ENCODE measurements around the gene DUXB. TPM values are rescaled to one million over a fixed set of nuclear protein-coding genes. Genes with fewer than 3 reads are reported as not detected.

Gene DUXB
- total RNA-seq, 1 donor from 2014 or later = not detected

- Histone ChIP-seq H3K27ac (ENCODE audit: low read depth, low read length) (no peak overlapping the region), H3K4me1 (ENCODE audit: insufficient read depth, low read length) (no peaks in the 10 kb centered on the region), H3K9me3 (ENCODE audit: insufficient read depth, low read depth, low read length) (no peaks in the 10 kb centered on the region), H2AFZ (ENCODE audit: low read depth, low read length) (no peak overlapping the region), H3K27me3 (ENCODE audit: insufficient read depth, low read length) (no peaks in the 10 kb centered on the region), H4K20me1 (ENCODE audit: insufficient read depth, low read length) (no peaks in the 10 kb centered on the region), H3K36me3 (ENCODE audit: insufficient read depth, low read length) (no peaks in the 10 kb centered on the region), H3K4me3 (ENCODE audit: insufficient read depth, low read depth, low read length) (no peak overlapping the region), H3K4me2 (ENCODE audit: low read length) (no peak overlapping the region), H3K79me2 (ENCODE audit: insufficient read depth, low read length) (no peaks in the 10 kb centered on the region), H3K9ac (ENCODE audit: low read length) (no peak overlapping the region)
- no peaks in the 10 kb centered on the region for H3K27me3 Mint-ChIP-seq (ENCODE audit: low read depth, unreplicated experiment)
- no peak overlapping the region for H3K27ac Mint-ChIP-seq (ENCODE audit: unreplicated experiment)
- H3K9me3 Mint-ChIP-seq (ENCODE audit: unreplicated experiment) = no peaks in the 10 kb centered on the region
- peaks cover 2% of the 10 kb centered on the region for H3K36me3 Mint-ChIP-seq (ENCODE audit: low read depth, unreplicated experiment)
- DNase-seq (ENCODE audit: low read depth) (no peak), FAIRE-seq (no peak)
- H3K4me1 Mint-ChIP-seq (ENCODE audit: low read depth, unreplicated experiment) = no peaks in the 10 kb centered on the region
- H3K4me3 Mint-ChIP-seq (ENCODE audit: unreplicated experiment) = no peak overlapping the region
- TF ChIP-seq EZH2 (IDR thresholded peaks at IDR 0.05; ENCODE audit: insufficient read depth, low read length) = no peak
- TF ChIP-seq, protein P1, sequence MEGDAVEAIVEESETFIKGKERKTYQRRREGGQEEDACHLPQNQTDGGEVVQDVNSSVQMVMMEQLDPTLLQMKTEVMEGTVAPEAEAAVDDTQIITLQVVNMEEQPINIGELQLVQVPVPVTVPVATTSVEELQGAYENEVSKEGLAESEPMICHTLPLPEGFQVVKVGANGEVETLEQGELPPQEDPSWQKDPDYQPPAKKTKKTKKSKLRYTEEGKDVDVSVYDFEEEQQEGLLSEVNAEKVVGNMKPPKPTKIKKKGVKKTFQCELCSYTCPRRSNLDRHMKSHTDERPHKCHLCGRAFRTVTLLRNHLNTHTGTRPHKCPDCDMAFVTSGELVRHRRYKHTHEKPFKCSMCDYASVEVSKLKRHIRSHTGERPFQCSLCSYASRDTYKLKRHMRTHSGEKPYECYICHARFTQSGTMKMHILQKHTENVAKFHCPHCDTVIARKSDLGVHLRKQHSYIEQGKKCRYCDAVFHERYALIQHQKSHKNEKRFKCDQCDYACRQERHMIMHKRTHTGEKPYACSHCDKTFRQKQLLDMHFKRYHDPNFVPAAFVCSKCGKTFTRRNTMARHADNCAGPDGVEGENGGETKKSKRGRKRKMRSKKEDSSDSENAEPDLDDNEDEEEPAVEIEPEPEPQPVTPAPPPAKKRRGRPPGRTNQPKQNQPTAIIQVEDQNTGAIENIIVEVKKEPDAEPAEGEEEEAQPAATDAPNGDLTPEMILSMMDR (IDR thresholded peaks at IDR 0.05; ENCODE audit: insufficient read depth, low read depth, low read length) = no peak
Measured at GRCh38 chr16:75667503-75667902, 33.8 kb downstream of the DUXB start.

GRCh38 chr16:75660726-75661302, 40.4 kb downstream of the DUXB start:
- H3K4me3 ChIP-seq (ENCODE audit: insufficient read depth, low read depth, low read length) = no peak overlapping the region
- Mint-ChIP-seq H3K36me3 (ENCODE audit: low read depth, unreplicated experiment) (peaks cover 5% of the 10 kb centered on the region), H3K4me1 (ENCODE audit: low read depth, unreplicated experiment) (no peaks in the 10 kb centered on the region), H3K4me3 (ENCODE audit: unreplicated experiment) (no peak overlapping the region), H3K27ac (ENCODE audit: unreplicated experiment) (no peak overlapping the region), H3K9me3 (ENCODE audit: unreplicated experiment) (no peaks in the 10 kb centered on the region), H3K27me3 (ENCODE audit: low read depth, unreplicated experiment) (no peaks in the 10 kb centered on the region)
- no peak overlapping the region for H2AFZ ChIP-seq (ENCODE audit: low read depth, low read length)
- H3K27ac ChIP-seq (ENCODE audit: low read depth, low read length) = no peak overlapping the region
- peaks cover 5% of the 10 kb centered on the region for H3K4me1 ChIP-seq (ENCODE audit: insufficient read depth, low read length)
- peaks cover 11% of the 10 kb centered on the region for H3K79me2 ChIP-seq (ENCODE audit: insufficient read depth, low read length)
- no peaks in the 10 kb centered on the region for H3K9me3 ChIP-seq (ENCODE audit: insufficient read depth, low read depth, low read length)
- H3K4me2 ChIP-seq (ENCODE audit: low read length) = no peak overlapping the region
- no peaks in the 10 kb centered on the region for H3K27me3 ChIP-seq (ENCODE audit: insufficient read depth, low read length)
- H4K20me1 ChIP-seq (ENCODE audit: insufficient read depth, low read length) = peaks cover 21% of the 10 kb centered on the region
- no peak overlapping the region for H3K9ac ChIP-seq (ENCODE audit: low read length)
- FAIRE-seq (no peak), DNase-seq (ENCODE audit: low read depth) (no peak)
- peaks cover 24% of the 10 kb centered on the region for H3K36me3 ChIP-seq (ENCODE audit: insufficient read depth, low read length)
- TF ChIP-seq EZH2 (IDR thresholded peaks at IDR 0.05; ENCODE audit: insufficient read depth, low read length) = no peak
- TF ChIP-seq, protein P1 (IDR thresholded peaks at IDR 0.05; ENCODE audit: insufficient read depth, low read depth, low read length) = no peak

- H3K4me3 ChIP-seq (ENCODE audit: insufficient read depth, low read depth, low read length) = no peak overlapping the region
- H3K36me3 Mint-ChIP-seq (ENCODE audit: low read depth, unreplicated experiment) = peaks cover 5% of the 10 kb centered on the region
- H2AFZ ChIP-seq (ENCODE audit: low read depth, low read length) = no peak overlapping the region
- H3K27ac Mint-ChIP-seq (ENCODE audit: unreplicated experiment) = no peak overlapping the region
- no peak overlapping the region for H3K4me2 ChIP-seq (ENCODE audit: low read length)
- H3K79me2 ChIP-seq (ENCODE audit: insufficient read depth, low read length) = peaks cover 16% of the 10 kb centered on the region
- DNase-seq (ENCODE audit: low read depth) = no peak
- H3K9me3 ChIP-seq (ENCODE audit: insufficient read depth, low read depth, low read length) = no peaks in the 10 kb centered on the region
- no peaks in the 10 kb centered on the region for H3K27me3 ChIP-seq (ENCODE audit: insufficient read depth, low read length)
- H3K9me3 Mint-ChIP-seq (ENCODE audit: unreplicated experiment) = no peaks in the 10 kb centered on the region
- H3K27ac ChIP-seq (ENCODE audit: low read depth, low read length) = no peak overlapping the region
- FAIRE-seq = no peak
- no peaks in the 10 kb centered on the region for H3K27me3 Mint-ChIP-seq (ENCODE audit: low read depth, unreplicated experiment)
- no peak overlapping the region for H3K4me3 Mint-ChIP-seq (ENCODE audit: unreplicated experiment)
- TF ChIP-seq, protein P1 (IDR thresholded peaks at IDR 0.05; ENCODE audit: insufficient read depth, low read depth, low read length) = no peak
- TF ChIP-seq EZH2 (IDR thresholded peaks at IDR 0.05; ENCODE audit: insufficient read depth, low read length) = no peak
- H3K9ac ChIP-seq (ENCODE audit: low read length) = no peak overlapping the region
- peaks cover 29% of the 10 kb centered on the region for H3K36me3 ChIP-seq (ENCODE audit: insufficient read depth, low read length)
- H4K20me1 ChIP-seq (ENCODE audit: insufficient read depth, low read length) = peaks cover 25% of the 10 kb centered on the region
- no peaks in the 10 kb centered on the region for H3K4me1 Mint-ChIP-seq (ENCODE audit: low read depth, unreplicated experiment)
- peaks cover 5% of the 10 kb centered on the region for H3K4me1 ChIP-seq (ENCODE audit: insufficient read depth, low read length)
Measured at GRCh38 chr16:75660321-75660720, 40.9 kb downstream of the DUXB start.
